CD4-positive, alpha-beta T cell treated with Interleukin-21 for 1 hour (primary cell): ENCODE measurements around the gene NAXE.
A peak's percentile ranks its signal among the peaks of the same experiment; 100 is the strongest.
"Not testable (repeated sequence)": the region's sequence is repeated elsewhere in the genome, so short reads cannot be mapped to it uniquely, and the experiment has no call there.

ENCODE experiments used
- DNase-seq: peaks from one replicate; pipeline ENCODE4 v3.0.0-alpha.2; 2020

Gene NAXE

DNA sequence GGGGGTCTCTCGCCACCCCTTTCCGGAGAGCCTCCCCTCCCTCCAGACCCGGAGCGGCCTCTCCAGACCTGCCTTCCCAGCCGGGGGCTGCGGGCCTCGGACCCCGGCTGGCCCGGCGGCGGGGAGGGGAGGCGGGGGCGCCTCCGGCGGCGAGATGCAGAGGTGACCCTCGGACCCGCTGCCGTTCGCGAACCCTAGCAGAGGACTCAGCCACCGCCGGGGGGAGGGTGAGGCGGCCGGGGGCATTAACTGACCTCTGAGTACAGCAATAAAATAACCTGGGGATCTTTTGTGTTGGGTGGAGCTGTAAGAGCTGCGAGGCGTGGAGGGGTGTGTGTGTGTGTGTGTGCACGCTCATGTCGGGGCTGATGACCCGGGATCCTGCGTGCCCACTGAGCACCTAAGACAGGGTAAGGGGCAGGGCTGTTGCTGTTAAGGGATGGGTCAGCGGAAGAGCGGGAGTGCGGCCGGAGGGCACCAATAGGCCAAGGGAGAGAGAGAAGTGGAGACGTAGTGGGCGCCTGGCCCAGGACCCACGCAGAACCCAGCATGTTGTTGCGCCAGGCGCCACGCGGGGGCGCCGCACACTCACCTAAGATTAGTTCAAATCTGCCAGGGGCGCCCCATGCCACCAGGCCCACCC, 34.0 kb downstream of the NAXE start:
- DNase-seq = peak; percentile 56

GRCh38 chr1:156626079-156626438, 34.5 kb downstream of the NAXE start:
- DNase-seq = no peak

DNA sequence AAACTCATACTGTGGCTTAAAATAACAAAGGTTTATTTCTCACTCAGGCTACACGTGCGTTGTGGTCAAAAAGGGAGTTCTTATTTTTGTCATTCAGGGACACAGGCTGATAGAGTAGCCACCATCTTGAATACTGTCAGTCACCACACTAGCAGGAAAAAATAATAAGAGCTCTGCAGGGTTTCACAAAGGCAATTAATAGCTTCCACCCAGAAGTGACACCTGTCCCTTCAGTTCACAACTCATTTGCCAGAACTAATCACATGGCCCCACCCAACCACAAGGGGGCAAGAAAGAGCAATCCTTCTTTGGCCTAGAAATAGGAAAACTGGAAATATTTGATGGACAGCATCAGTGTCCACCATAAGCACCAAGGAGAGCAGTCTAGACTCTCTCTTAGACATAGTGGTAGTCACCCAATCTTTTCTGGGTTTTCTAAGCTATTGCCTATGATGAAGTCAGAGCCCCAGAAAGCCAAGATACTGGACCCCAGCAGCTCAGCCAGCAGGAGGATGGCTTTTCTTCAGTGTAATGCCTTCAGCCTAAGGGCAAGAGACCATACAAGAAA, 35.8 kb downstream of the NAXE start:
- peak; percentile 52 for DNase-seq

DNA sequence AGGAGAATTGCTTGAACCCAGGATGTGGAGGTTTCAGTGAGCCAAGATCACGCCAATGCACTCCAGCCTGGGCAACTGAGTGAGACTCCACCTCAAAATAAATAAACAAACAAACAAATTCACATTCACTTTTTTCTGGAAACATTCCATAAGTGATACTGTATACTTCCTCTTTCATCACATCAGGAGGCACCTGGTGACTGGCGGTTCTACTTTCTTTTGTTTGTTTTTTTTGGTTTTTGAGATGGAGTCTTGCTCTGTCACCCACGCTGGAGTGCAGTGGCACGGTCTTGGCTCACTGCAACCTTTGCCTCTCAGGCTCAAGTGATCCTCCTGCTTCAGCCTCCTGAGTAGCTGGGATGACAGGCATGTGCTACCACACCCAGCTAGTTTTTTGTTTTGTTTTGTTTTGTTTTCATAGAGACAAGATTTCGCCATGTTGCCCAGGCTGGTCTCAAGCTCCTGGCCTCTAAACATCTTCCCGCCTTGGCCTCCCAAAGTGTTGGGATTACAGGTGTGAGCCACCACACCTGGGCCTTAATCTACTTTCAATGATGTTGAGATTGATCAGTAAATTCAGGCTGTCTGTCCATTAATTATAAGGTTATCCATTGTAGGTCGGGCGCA, 38.4 kb downstream of the NAXE start:
- DNase-seq = no peak

GRCh38 chr1:156631152-156631551, 39.6 kb downstream of the NAXE start:
- DNase-seq = not testable (repeated sequence)

GRCh38 chr1:156632355-156632754, 40.8 kb downstream of the NAXE start:
- DNase-seq = no peak

- no peak for DNase-seq
Measured at GRCh38 chr1:156638189-156638985, 46.8 kb downstream of the NAXE start.

DNA sequence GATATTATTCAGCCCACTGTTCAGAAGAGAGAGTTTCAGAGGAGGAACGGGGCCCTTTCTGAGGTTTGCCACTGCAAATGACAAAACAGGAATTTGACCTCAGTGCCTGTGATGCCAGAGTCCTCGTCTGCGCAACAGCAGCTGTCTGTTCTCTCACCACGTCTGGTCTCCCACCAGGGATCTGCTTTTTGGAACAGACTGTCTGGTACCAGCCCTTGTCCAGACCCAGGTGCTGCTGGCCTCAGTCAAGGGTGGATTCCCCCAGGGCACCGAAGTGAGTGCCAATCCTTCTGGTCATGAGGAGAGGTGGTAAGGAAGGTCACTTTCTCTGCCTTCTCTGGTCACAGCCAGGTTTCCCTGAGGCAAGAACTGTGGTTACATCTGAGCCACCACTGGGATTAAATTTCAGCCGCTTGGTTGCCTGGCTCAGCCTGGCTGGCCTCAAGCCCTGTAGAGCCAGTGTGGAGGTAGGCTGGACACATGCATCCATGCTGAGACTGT, 48.1 kb downstream of the NAXE start:
- no peak for DNase-seq

- no peak for DNase-seq
Measured at GRCh38 chr1:156640842-156641706, 49.5 kb downstream of the NAXE start.

GRCh38 chr1:156641761-156642264, 50.2 kb downstream of the NAXE start, which contains the start of gene BCAN:
BCAN (plus strand) TSS chr1:156642117; CDS start chr1:156646055, 3,938 bp downstream.
- no peak for DNase-seq

- no peak for DNase-seq
Measured at GRCh38 chr1:156642265-156643048, 50.9 kb downstream of the NAXE start.

GRCh38 chr1:156643049-156643777, 51.6 kb downstream of the NAXE start:
- DNase-seq = no peak

DNA sequence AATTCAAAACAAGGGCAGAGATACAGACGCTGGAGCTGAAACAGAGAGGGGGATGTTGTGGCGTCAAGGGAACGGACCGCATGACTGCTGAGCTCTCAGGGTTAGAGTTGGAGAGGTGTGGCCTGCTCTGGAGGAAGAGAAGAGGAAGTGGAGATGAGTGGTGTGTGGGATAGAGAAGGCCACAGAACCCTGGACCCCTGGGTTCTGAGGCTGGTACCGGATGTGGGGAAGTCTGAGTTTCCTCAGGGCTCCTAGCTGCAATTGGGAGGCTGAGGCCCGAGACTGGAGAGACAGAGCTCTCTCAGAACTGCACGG, 52.2 kb downstream of the NAXE start:
- peak; percentile 22 for DNase-seq
